Large intestine (tissue), 3 donors: Measurements from ENCODE around the gene CCL1. TPM values are rescaled to one million over a fixed set of nuclear protein-coding genes. Genes with fewer than 3 reads are reported as not detected.

ENCODE experiments used
- DNase-seq, 2 donors: peaks; one replicate each; pipeline versions ENCODE4 v3.0.0 to v3.0.0-alpha.2; 2013
- H3K27ac ChIP-seq: one replicate; pipeline ENCODE4 v1.5.1; 2013; ENCODE audit warnings: low read length
- H3K27me3 ChIP-seq: 2 replicates; pipeline ENCODE4 v1.6.1; 2013; ENCODE audit warnings: low read length; ENCODE audit not compliant: control insufficient read depth, insufficient read depth
- H3K36me3 ChIP-seq: 2 replicates; pipeline ENCODE4 v1.6.1; 2013; ENCODE audit warnings: low read length; ENCODE audit not compliant: control insufficient read depth, insufficient read depth
- H3K4me1 ChIP-seq: one replicate; pipeline ENCODE4 v1.6.1; 2013; ENCODE audit warnings: low read length; ENCODE audit not compliant: control insufficient read depth, insufficient read depth
- H3K4me3 ChIP-seq: one replicate; pipeline ENCODE4 v1.5.1; 2013; ENCODE audit warnings: low read length
- H3K9me3 ChIP-seq: one replicate; pipeline ENCODE4 v1.6.1; 2013; ENCODE audit warnings: mild to moderate bottlenecking, low read depth, low read length, moderate library complexity; ENCODE audit not compliant: control insufficient read depth
- WGBS: methylation state at CpG from one replicate; pipeline ENCODE4 v1.1.5; 2013; ENCODE audit warnings: low lambda C conversion rate; ENCODE audit not compliant: insufficient coverage; 5-methylcytosine and 5-hydroxymethylcytosine counted together
- polyA plus RNA-seq: library from polyadenylated mRNA; unstranded; fragments of 120-200 nt; gene quantifications from one replicate; pipeline ENCODE4 v1.2.1, GENCODE V29; 2013

The CCL1 gene
- polyA plus RNA-seq, 1 donor = not detected

DNA sequence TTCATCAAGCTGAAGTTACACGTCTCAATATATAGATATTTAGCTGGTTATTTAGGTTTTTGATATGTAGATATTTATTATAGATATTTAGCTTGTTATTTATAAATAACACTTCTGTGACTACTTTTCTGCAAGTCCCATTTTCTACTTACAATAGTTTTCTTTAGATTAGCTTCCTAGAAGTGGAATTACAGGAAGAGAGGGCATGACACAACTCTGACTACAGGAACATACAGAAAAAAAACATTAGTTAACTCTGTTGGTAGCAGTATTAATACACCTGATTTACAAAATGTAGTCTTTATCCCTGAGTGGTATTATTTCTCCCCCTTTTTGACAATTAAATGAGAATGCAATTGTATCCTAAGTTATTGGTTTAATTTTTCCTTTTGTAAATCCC is 21.2 kb upstream of the CCL1 start:
- Histone ChIP-seq H3K36me3 (no peaks in the 10 kb centered on the region), H3K9me3 (no peaks in the 10 kb centered on the region), H3K4me1 (no peaks in the 10 kb centered on the region), H3K27me3 (peaks cover 7% of the 10 kb centered on the region), H3K4me3 (no peak overlapping the region), H3K27ac (no peak overlapping the region)
- no peak for DNase-seq
- WGBS = no CpG with 5 or more reads among the region's 1 CpG

DNA sequence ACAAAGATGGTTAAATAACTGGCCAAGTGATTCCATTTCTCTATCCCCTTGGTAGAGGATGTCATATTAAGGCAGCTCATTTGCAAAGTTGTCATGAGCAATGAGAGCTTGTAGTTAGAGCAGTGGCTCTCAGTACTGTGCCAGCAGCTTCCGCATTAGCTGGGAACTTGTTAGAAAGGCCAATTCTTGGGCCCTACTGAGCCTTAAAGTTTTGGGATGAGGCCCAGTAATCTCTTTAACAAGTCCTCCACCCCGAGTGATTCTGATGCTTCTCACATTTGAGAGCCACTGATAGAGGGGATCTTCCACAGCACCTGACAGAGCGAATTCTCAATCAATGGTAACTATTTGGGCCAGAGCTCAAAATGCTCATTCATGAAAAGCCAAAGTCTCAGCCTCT is 20.2 kb upstream of the CCL1 start:
- DNase-seq = no peak
- H3K27ac ChIP-seq = no peak overlapping the region
- no peaks in the 10 kb centered on the region for H3K9me3 ChIP-seq
- H3K36me3 ChIP-seq = no peaks in the 10 kb centered on the region
- H3K4me1 ChIP-seq = no peaks in the 10 kb centered on the region
- H3K27me3 ChIP-seq = peaks cover 7% of the 10 kb centered on the region
- no peak overlapping the region for H3K4me3 ChIP-seq
- no CpG with 5 or more reads among the region's 3 CpGs for WGBS

DNA sequence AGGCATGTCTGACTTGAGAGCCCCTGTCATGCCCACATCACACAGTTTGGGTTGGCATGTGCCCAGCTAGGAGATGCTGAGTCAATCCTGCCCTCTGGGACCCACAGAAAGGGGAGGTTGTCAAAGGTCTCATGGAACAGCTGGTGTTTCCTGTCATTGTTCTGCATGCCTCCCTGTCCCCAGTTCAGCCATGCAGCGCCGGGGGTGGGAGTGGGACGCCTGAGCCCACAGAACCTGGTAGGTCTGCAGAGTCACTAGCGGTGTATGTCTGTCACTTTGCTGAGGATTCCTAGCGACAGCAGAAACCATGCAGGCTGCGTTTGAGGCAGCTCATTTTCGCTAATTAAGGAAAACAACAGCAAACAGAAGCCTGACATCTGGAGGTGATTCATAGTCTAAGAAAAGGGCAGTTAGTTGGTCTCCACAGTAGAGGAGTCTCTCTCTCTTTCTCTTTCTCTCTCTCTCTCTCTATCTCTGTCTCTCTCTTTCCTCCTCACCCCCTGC is 19.6 kb upstream of the CCL1 start:
- no peak for DNase-seq
- Histone ChIP-seq H3K27me3 (peaks cover 5% of the 10 kb centered on the region), H3K9me3 (no peaks in the 10 kb centered on the region), H3K36me3 (no peaks in the 10 kb centered on the region), H3K4me3 (no peak overlapping the region), H3K27ac (no peak overlapping the region), H3K4me1 (no peaks in the 10 kb centered on the region)
- no CpG with 5 or more reads among the region's 7 CpGs for WGBS

DNA sequence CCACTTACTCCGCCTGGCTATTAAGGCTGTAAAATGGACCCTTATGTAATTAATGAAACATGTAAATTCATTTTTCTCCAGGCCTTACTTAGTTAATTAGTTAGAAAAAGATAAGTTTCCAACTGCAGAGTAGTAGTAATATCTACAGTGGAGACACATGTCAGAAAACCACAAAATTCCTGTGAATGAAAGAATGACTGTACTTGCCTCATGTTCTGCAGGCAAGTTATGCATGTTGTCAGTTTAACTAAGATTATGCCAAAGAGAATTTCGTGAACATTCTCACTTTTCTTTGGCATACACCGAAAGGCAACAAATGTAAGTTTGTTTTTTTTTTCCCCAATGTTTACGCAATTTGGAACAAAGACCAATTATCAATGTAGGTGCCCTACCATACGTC is 16.8 kb upstream of the CCL1 start:
- Histone ChIP-seq H3K27ac (no peak overlapping the region), H3K36me3 (no peaks in the 10 kb centered on the region), H3K27me3 (peaks cover 6% of the 10 kb centered on the region), H3K4me1 (no peaks in the 10 kb centered on the region), H3K4me3 (no peak overlapping the region), H3K9me3 (no peaks in the 10 kb centered on the region)
- no peak for DNase-seq
- 86% methylated on average over 1 of the region's 5 CpGs for WGBS

DNA sequence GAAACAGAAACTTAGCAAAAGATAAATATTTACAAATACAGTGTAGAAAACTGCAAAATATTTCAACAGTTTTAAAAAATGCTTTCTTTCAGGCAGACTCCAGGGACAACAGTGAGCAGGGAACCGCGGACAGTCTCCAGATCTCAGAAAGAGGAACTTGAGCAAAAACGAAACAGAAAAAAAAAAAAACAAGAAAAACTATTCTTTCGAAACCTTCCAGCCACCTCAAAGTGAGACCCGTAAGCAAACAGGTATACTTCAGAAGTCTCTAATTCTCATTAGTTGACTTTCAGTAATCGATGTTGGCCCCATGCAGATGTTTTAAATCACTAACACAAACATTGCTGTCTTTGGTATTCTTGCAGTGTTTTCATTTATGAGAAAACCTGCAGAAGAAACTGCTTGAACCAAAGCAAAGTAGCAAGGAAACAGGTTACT is 15.7 kb upstream of the CCL1 start:
- Histone ChIP-seq H3K27me3 (peaks cover 6% of the 10 kb centered on the region), H3K27ac (no peak overlapping the region), H3K4me3 (no peak overlapping the region), H3K4me1 (no peaks in the 10 kb centered on the region), H3K9me3 (no peaks in the 10 kb centered on the region), H3K36me3 (no peaks in the 10 kb centered on the region)
- 30% methylated on average over 3 of the region's 6 CpGs for WGBS
- DNase-seq = no peak

DNA sequence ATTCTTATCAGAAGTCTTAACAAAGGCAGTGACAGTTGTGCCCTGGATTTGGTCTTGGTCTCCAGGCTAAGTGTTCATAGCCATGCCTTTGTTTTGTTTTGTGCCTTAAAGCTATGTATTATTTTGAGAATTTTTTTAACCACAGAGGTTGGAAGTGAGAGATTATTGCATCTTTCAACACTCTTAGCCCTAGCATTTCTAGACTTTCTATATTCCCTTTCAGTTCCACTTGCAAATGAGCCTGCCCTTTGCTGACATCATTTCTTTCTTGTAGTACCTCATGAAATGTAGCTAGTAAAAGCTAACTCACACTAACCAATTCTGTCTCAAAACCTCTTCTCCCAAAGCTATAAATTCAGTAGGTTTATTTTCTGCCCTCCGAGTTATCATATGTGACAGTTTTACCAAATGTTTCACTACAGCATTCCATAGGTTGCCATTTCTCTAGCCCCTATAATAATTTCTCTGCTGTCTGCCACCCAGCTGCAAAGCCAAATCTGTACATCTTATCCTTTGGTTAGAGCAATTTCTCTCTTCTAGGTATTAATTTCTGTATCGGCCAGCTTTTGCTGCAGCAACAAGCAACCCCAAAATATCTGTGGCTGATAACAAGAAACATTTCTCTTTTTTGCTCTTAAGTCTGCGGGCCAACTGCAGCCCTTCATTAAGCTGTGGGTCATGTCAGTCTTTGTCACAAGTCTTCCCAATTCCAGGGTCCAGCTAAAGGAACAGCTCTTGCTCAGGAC is 14.2 kb upstream of the CCL1 start:
- WGBS = no CpG with 5 or more reads among the region's 3 CpGs
- Histone ChIP-seq H3K4me1 (no peaks in the 10 kb centered on the region), H3K9me3 (no peaks in the 10 kb centered on the region), H3K27ac (no peak overlapping the region), H3K27me3 (peaks cover 2% of the 10 kb centered on the region), H3K36me3 (no peaks in the 10 kb centered on the region), H3K4me3 (no peak overlapping the region)
- no peak for DNase-seq

DNA sequence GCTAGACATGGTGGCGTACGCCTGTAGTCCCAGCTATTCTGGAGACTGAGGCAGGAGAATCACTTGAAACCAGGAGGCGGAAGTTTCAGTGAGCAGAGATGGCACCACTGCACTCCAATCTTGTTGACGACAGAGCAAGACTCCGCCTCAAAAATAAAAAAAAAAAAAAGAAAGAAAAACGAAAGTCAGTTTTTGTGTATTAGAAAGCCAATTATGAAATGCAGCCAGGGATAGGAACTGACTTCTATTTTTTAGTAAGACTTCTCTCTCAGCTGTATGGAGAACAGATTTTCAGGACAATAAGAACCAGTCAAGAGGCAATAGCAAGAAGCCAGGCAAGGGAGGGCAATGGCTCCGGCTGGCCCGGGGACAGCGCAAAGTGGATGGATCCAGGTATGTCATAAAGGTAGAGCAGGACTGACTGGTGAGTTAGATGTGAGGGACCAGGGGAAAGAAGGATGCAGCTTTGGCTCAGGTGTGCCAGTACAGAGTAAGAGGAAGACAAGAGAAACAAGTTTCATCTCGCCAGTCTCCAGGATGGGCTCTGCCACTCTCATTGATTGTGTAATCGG is 12.5 kb upstream of the CCL1 start:
- Histone ChIP-seq H3K4me3 (no peak overlapping the region), H3K36me3 (no peaks in the 10 kb centered on the region), H3K27ac (no peak overlapping the region), H3K4me1 (no peaks in the 10 kb centered on the region), H3K27me3 (peaks cover 2% of the 10 kb centered on the region), H3K9me3 (no peaks in the 10 kb centered on the region)
- DNase-seq = no peak
- WGBS = 93% methylated on average over 3 of the region's 11 CpGs

DNA sequence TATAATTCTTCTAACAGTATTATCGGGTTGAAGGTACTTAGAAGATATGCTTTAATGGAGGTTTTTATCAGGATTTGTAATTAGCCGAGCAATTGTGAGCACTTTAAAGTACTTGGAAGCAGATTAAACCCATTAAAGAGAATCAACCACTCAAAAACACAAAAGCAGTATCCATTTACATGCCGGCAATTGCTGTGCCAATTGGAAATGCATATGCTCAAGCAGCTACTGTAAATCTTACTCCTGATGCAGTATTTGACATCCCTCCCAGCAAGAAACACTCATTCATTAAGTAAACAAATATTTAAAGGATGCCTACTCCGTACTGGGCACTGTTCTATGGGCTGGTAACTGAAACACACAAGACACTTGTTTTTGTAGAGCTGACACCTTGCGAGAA is 11.4 kb upstream of the CCL1 start:
- no peak overlapping the region for H3K4me3 ChIP-seq
- 70% methylated on average over 2 of the region's 5 CpGs for WGBS
- no peak for DNase-seq
- H3K27ac ChIP-seq = no peak overlapping the region
- no peaks in the 10 kb centered on the region for H3K9me3 ChIP-seq
- H3K36me3 ChIP-seq = no peaks in the 10 kb centered on the region
- H3K4me1 ChIP-seq = no peaks in the 10 kb centered on the region
- H3K27me3 ChIP-seq = peaks cover 2% of the 10 kb centered on the region

DNA sequence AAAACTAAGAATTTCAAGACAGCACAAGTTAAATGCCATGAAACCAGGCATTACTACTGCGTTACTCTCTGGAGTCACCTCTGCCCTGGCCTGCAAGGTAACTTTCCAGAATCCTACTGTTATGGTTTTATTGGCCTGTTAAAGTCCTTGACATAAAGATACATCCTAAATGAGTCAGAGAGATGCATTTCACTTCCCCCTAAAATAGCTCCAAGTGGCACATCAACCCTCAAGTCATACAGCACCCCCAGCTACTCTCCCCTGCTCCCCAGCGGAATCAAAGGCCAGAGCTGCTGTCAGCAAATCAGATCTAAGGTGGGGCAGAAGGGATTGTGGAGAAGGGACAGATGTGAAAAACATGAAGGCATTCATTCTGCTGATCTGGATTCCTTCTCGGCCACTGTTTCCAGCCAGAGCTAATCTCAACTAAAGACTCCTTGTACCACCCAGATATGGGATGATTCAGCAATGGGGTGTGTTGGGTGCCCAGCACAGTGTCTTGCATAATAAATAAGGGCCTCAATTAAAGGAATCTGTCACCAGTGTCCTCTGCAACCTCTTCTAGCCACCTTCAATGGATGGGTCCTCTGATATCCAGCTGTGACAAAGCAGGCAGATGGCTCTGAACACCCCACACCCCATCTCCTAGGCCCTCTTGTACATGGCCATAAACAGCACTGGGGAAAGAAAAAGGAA is 8.5 kb upstream of the CCL1 start:
- Histone ChIP-seq H3K4me1 (no peaks in the 10 kb centered on the region), H3K27me3 (no peaks in the 10 kb centered on the region), H3K27ac (no peak overlapping the region), H3K9me3 (no peaks in the 10 kb centered on the region), H3K36me3 (no peaks in the 10 kb centered on the region), H3K4me3 (no peak overlapping the region)
- DNase-seq = no peak
- WGBS = no CpG with 5 or more reads among the region's 3 CpGs

DNA sequence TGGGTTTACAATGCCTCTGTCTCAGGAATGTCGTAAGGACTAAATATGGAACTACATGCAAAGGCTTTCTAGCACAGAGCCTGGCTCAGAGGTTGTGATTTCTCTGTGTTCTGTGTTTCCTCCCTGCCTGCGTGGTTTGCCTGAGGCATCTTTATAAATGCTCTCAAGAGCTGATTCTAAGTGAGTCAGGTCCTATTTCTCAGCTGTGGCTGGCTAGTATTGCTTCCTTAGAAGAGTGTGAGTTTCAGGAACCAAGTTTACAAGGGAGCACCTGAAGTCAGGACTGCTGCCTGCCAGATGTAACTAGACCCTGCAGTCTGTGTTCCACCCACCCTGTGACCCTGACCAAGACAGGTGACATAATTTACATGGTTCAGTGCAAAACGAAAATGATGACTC is 8.0 kb upstream of the CCL1 start:
- no peaks in the 10 kb centered on the region for H3K4me1 ChIP-seq
- H3K27ac ChIP-seq = no peak overlapping the region
- H3K9me3 ChIP-seq = no peaks in the 10 kb centered on the region
- no peaks in the 10 kb centered on the region for H3K36me3 ChIP-seq
- WGBS = no CpG with 5 or more reads among the region's 3 CpGs
- no peak overlapping the region for H3K4me3 ChIP-seq
- H3K27me3 ChIP-seq = no peaks in the 10 kb centered on the region
- DNase-seq = no peak
